Small intestine (tissue), 7 donors: ENCODE data around the gene PPARA. TPM values are rescaled to one million over a fixed set of nuclear protein-coding genes. Genes with fewer than 3 reads are reported as not detected.

Experiments used
- DNase-seq, 2 donors: peaks; one replicate each; pipeline versions ENCODE4 v3.0.0 to v3.0.0-alpha.2; 2013
- FAIRE-seq: peaks from 2 replicates; lab custom pipeline; 2012; peaks lifted over from hg19 to GRCh38; lab: Jason Lieb, UNC
- H3K27ac ChIP-seq, 3 donors: one replicate each; pipeline ENCODE4 v1.5.1; 2013; ENCODE audit warnings: low read length in 2 of 3, mild to moderate bottlenecking in 2 of 3, control low read depth in 1 of 3, inconsistent platforms in 1 of 3, low read depth in 1 of 3, moderate library complexity in 1 of 3
- H3K27me3 ChIP-seq, 3 donors: one replicate each; pipeline ENCODE4 v1.6.1; 2013; ENCODE audit warnings: low read length in 3 of 3, inconsistent platforms in 1 of 3; ENCODE audit not compliant: control insufficient read depth in 3 of 3, insufficient read depth in 3 of 3
- H3K36me3 ChIP-seq, 3 donors: one replicate each; pipeline ENCODE4 v1.6.1; 2013; ENCODE audit warnings: low read length in 3 of 3, inconsistent platforms in 1 of 3, low read depth in 1 of 3, mild to moderate bottlenecking in 1 of 3, moderate library complexity in 1 of 3; ENCODE audit not compliant: control insufficient read depth in 3 of 3, insufficient read depth in 2 of 3
- H3K4me1 ChIP-seq, 3 donors: one replicate each; pipeline ENCODE4 v1.6.1; 2013; ENCODE audit warnings: low read length in 2 of 3, inconsistent platforms in 1 of 3, low read depth in 1 of 3, mild to moderate bottlenecking in 1 of 3, moderate library complexity in 1 of 3; ENCODE audit not compliant: control insufficient read depth in 3 of 3, insufficient read depth in 2 of 3
- H3K4me3 ChIP-seq, 3 donors: one replicate each; pipeline ENCODE4 v1.5.1; 2013; ENCODE audit warnings: low read length in 3 of 3, control low read depth in 1 of 3, inconsistent platforms in 1 of 3, low read depth in 1 of 3, mild to moderate bottlenecking in 1 of 3, moderate library complexity in 1 of 3
- H3K9me3 ChIP-seq, 2 donors: one replicate each; pipeline ENCODE4 v1.6.1; 2013; ENCODE audit warnings: low read depth in 1 of 2, low read length in 1 of 2; ENCODE audit not compliant: control insufficient read depth in 2 of 2, insufficient read depth in 1 of 2
- WGBS, 3 donors: extraction: QIAGEN DNeasy Blood & Tissue Kit; methylation state at CpG; one replicate each; pipeline ENCODE4 v1.1.7; 2013; 5-methylcytosine and 5-hydroxymethylcytosine counted together
- polyA plus RNA-seq, 4 donors: library from polyadenylated mRNA; stranded (reverse) in 3 of 4; unstranded in 1 of 4; fragments of 200-250 nt in 3 of 4; fragments of 120-200 nt in 1 of 4; gene quantifications; one replicate each; pipeline versions ENCODE4 v1.2.1 to v1.2.3, GENCODE V29; 2013
- donor health status: healthy with polysubstance abuse.
- donor health status: control.
- donor health status: control.
- donor health status: Bipolar disorder and iron deficiency.
- donor health status: healthy.

PPARA gene
- polyA plus RNA-seq, 4 donors, result 19.9 to 53.6 (median 23.0) TPM

- H3K27me3 ChIP-seq, result no peaks in the 10 kb centered on the region
- no peak overlapping the region for H3K27ac ChIP-seq
- DNase-seq (peak; percentile 66 to 76), FAIRE-seq (no peak)
- H3K4me3 ChIP-seq, result no peak overlapping the region
- H3K9me3 ChIP-seq, result peaks cover 0 to 7% of the 10 kb centered on the region in 2 donors
- H3K4me1 ChIP-seq, result peaks cover 0 to 19% (median 11%) of the 10 kb centered on the region in 3 donors
- 11 to 19% (median 19%) methylated on average over 20 to 24 of the region's 24 CpGs for WGBS, 3 donors
- no peaks in the 10 kb centered on the region for H3K36me3 ChIP-seq
These were observed 27.8 kb upstream of the PPARA start for GRCh38 chr22:46122511-46122971.

GRCh38 chr22:46122980-46123693 lies 27.2 kb upstream of the PPARA start:
- WGBS, 3 donors, result 72 to 74% (median 73%) methylated on average over 18 to 19 of the region's 19 CpGs
- DNase-seq (no peak), FAIRE-seq (no peak)
- H3K4me1 ChIP-seq, result peaks cover 0 to 19% (median 11%) of the 10 kb centered on the region in 3 donors
- H3K4me3 ChIP-seq, result no peak overlapping the region
- peaks cover 0 to 7% of the 10 kb centered on the region in 2 donors for H3K9me3 ChIP-seq
- no peaks in the 10 kb centered on the region for H3K36me3 ChIP-seq
- H3K27ac ChIP-seq, result no peak overlapping the region
- no peaks in the 10 kb centered on the region for H3K27me3 ChIP-seq

DNA sequence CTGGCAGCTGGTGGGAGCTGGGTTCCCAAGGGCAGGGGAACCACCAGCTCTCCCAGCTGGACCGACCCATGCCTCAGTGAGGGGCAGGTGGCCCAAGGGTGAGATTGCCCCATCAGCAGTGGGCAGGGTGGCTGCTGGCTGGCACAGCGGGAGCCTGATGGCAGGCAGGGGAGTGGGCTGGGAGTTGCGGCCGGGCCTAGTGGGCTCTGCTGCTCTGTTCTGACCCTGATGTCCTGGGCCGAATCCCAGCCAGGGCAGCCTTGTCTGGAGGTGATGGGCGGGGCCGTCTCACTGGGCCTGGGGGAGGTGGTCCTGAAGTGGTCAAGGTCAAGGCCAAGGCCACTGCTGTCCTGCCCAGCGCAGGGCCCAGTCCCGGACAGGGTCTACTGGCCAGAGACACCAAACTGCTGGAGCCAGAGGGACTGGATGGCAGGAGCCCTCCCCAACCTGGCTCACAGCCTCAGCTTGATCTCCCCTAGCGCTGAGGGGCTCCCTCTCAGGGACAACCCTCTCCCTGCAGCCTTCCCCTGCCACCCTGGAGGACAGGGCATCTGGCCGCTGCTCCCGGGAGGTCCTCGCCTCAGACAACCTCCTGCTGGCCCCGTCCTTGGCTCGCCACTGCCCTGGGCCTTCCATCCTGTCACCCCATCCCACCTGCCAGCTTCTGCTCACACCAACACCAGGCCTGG lies 26.5 kb upstream of the PPARA start:
- H3K4me3 ChIP-seq, result no peak overlapping the region

GRCh38 chr22:46124383-46125144 lies 25.8 kb upstream of the PPARA start:
- Histone ChIP-seq H3K36me3 (no peaks in the 10 kb centered on the region), H3K27me3 (no peaks in the 10 kb centered on the region), H3K27ac (no peak overlapping the region), H3K4me1 (peaks cover 0 to 19% (median 11%) of the 10 kb centered on the region in 3 donors), H3K9me3 (peaks cover 0 to 7% of the 10 kb centered on the region in 2 donors), H3K4me3 (no peak overlapping the region)
- FAIRE-seq (no peak), DNase-seq (no peak)
- WGBS, 3 donors, result 90 to 92% (median 92%) methylated on average over 12 of the region's 12 CpGs

More for the DNA sequence above, 26.5 kb upstream of the PPARA start:
- 89 to 94% (median 91%) methylated on average over 12 to 15 of the region's 15 CpGs for WGBS, 3 donors
- Histone ChIP-seq H3K36me3 (no peaks in the 10 kb centered on the region), H3K4me1 (peaks cover 0 to 19% (median 11%) of the 10 kb centered on the region in 3 donors), H3K27ac (no peak overlapping the region), H3K9me3 (peaks cover 0 to 7% of the 10 kb centered on the region in 2 donors), H3K27me3 (no peaks in the 10 kb centered on the region)
- FAIRE-seq, result no peak
- DNase-seq, result no peak

GRCh38 chr22:46125311-46125710 lies 25.0 kb upstream of the PPARA start:
- DNase-seq (no peak), FAIRE-seq (no peak)
- Histone ChIP-seq H3K4me3 (no peak overlapping the region), H3K27me3 (no peaks in the 10 kb centered on the region), H3K27ac (peak overlapping the region in 1 of 3 donors; percentile 95), H3K36me3 (no peaks in the 10 kb centered on the region), H3K9me3 (peaks cover 0 to 7% of the 10 kb centered on the region in 2 donors), H3K4me1 (peaks cover 0 to 19% (median 11%) of the 10 kb centered on the region in 3 donors)
- WGBS, 3 donors, result 84 to 88% (median 87%) methylated on average over 6 to 7 of the region's 7 CpGs

- DNase-seq, result peak; percentile 88 to 98
- no peak for FAIRE-seq
These were observed 24.2 kb upstream of the PPARA start for GRCh38 chr22:46125816-46126765.

DNA sequence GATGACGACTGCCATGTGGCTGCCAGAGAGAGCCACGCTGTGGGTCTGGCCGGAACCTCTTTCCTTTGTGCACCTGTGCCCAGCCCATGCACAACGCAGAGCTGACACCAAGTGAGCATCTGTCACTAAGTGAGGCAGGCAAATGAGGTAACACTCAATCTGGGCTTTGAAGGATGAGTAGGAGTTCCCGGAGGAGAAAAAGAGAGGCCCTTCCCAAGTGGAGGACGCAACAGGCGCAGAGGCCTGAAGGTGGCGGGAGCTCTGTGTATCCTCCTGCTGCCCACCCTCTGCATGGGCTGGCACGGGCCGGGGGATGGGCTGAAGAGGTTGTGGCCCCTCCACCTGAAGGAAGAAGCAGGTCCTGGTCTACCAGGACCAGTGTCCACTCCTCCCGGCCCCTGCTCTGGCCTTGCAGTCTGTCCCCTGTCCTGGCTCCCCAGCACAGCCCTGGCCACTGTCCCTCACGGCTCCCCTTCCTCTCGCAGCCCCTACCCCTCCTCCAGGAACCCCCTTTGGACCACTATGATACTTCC lies 23.4 kb upstream of the PPARA start:
- H3K4me3 ChIP-seq, result no peak overlapping the region
- peak overlapping the region in 2 of 3 donors; percentile 68 to 86 for H3K27ac ChIP-seq
- DNase-seq (no peak), FAIRE-seq (no peak)
- no peaks in the 10 kb centered on the region for H3K36me3 ChIP-seq
- no peaks in the 10 kb centered on the region for H3K27me3 ChIP-seq
- 91 to 94% (median 93%) methylated on average over 13 of the region's 13 CpGs for WGBS, 3 donors
- H3K9me3 ChIP-seq, result peaks cover 0 to 7% of the 10 kb centered on the region in 2 donors
- peaks cover 0 to 19% (median 11%) of the 10 kb centered on the region in 3 donors for H3K4me1 ChIP-seq

More at GRCh38 chr22:46125816-46126765, 24.2 kb upstream of the PPARA start:
- peaks cover 0 to 19% (median 11%) of the 10 kb centered on the region in 3 donors for H3K4me1 ChIP-seq
- no peaks in the 10 kb centered on the region for H3K36me3 ChIP-seq
- peaks cover 0 to 7% of the 10 kb centered on the region in 2 donors for H3K9me3 ChIP-seq
- H3K27me3 ChIP-seq, result no peaks in the 10 kb centered on the region
- WGBS, 3 donors, result 44 to 75% (median 60%) methylated on average over 31 to 33 of the region's 33 CpGs
- H3K4me3 ChIP-seq, result no peak overlapping the region
- peak overlapping the region; percentile 60 to 95 (median 71) for H3K27ac ChIP-seq
